ENCODE data around the gene GSTT2. TPM values are rescaled to one million over a fixed set of nuclear protein-coding genes. Genes with fewer than 3 reads are reported as not detected.

The GSTT2 gene
- total and polyA plus RNA-seq, 2 experiments from 2014 or later, result 0.44 TPM; not detected in 1

DNA sequence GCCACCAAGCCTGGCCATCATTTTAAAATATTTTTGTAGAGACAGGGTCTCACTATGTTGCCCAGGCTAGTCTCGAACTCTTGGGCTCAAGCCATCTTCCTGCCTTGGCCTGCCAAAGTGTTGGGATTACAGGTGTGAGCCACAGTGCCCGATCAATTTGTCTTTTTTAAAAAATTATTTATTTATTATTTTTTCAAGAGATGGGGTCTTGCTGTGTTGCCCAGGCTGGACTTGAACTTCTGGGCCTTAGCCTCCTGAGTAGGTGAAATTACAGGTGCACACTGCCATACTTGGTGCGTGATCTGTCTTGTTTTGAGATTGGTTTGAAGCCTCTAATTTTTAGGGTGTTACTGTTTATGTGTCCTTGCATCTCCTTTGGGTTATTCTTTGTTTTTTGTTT is 41.4 kb downstream of the GSTT2 start (continued):
- no peak for TF ChIP-seq REST (IDR thresholded peaks at IDR 0.05; ENCODE audit: unreplicated experiment)

- H3K36me3 Mint-ChIP-seq (ENCODE audit: low read depth), result peaks cover 3% of the 10 kb centered on the region; the same call in 1 of the 3 replicates
- H3K27ac Mint-ChIP-seq, result no peak overlapping the region
- H3K27me3 ChIP-seq (ENCODE audit: insufficient read depth), result no peaks in the 10 kb centered on the region
- no peak overlapping the region for H3K27ac ChIP-seq (ENCODE audit: low read depth)
- H3K4me1 ChIP-seq (ENCODE audit: insufficient read depth), result no peaks in the 10 kb centered on the region
- peaks cover 6% of the 10 kb centered on the region; the same call in 2 of the 3 replicates for H3K4me1 Mint-ChIP-seq
- H3K36me3 ChIP-seq (ENCODE audit: insufficient read depth), result no peaks in the 10 kb centered on the region
- ATAC-seq (no peak), DNase-seq (ENCODE audit: low spot score) (no peak)
- no peaks in the 10 kb centered on the region for H3K9me2 ChIP-seq (ENCODE audit: insufficient read depth)
- no peak overlapping the region for H3K4me3 Mint-ChIP-seq
- TF ChIP-seq EZH2 (IDR thresholded peaks at IDR 0.05; ENCODE audit: low read depth, unreplicated experiment) (no peak), ZNF462 (CRISPR knock-in tag; IDR thresholded peaks at IDR 0.05) (no peak)
- H3K27me3 Mint-ChIP-seq (ENCODE audit: insufficient read depth, low read depth, poor library complexity), result no peaks in the 10 kb centered on the region
- no peak overlapping the region for H3K4me2 ChIP-seq
- H2AFZ ChIP-seq, result no peak overlapping the region
- no peaks in the 10 kb centered on the region; the same call in 2 of the 3 replicates for H3K9me3 Mint-ChIP-seq
- H3K79me2 ChIP-seq (replicated peaks; ENCODE audit: insufficient read depth), result peaks cover 48% of the 10 kb centered on the region
- no peaks in the 10 kb centered on the region for H3F3A ChIP-seq (replicated peaks; ENCODE audit: low read depth)
- no peak overlapping the region for H3K4me3 ChIP-seq
- H4K20me1 ChIP-seq (replicated peaks; ENCODE audit: insufficient read depth), result peaks cover 3% of the 10 kb centered on the region; the same call in 1 of the 2 replicates
Observed at GRCh38 chr22:24023204-24023789, 43.4 kb downstream of the GSTT2 start.

Data from GM23338 (cell line).